IPS DF 6.9 (cell line): ENCODE measurements around the gene IFIT3.

ENCODE experiments used
- DNase-seq: peaks from one replicate; pipeline ENCODE4 v3.0.0-alpha.2; 2013; ENCODE audit warnings: low read depth, low spot score
- H3K27ac ChIP-seq: one replicate; pipeline ENCODE4 v1.5.1; 2013; ENCODE audit warnings: low read length, control low read depth
- H3K27me3 ChIP-seq: 2 replicates; pipeline ENCODE4 v1.6.1; 2013; ENCODE audit warnings: mild to moderate bottlenecking, low read length; ENCODE audit not compliant: control insufficient read depth, insufficient read depth
- H3K36me3 ChIP-seq: 2 replicates; pipeline ENCODE4 v1.6.1; 2013; ENCODE audit warnings: low read length; ENCODE audit not compliant: control insufficient read depth, insufficient read depth
- H3K4me1 ChIP-seq: 2 replicates; pipeline ENCODE4 v1.6.1; 2013; ENCODE audit warnings: low read length; ENCODE audit not compliant: control insufficient read depth, insufficient read depth
- H3K4me3 ChIP-seq: 2 replicates; pipeline ENCODE4 v1.5.1; 2013; ENCODE audit warnings: mild to moderate bottlenecking, low read length
- H3K9me3 ChIP-seq: 2 replicates; pipeline ENCODE4 v1.6.1; 2013; ENCODE audit warnings: low read length, inconsistent platforms; ENCODE audit not compliant: control insufficient read depth, insufficient read depth
- WGBS: extraction: QIAGEN DNeasy Blood & Tissue Kit; methylation state at CpG from one replicate; pipeline ENCODE4 v1.1.7; 2013; ENCODE audit warnings: mixed read lengths, missing lambda C conversion rate; ENCODE audit not compliant: insufficient read length, insufficient coverage; 5-methylcytosine and 5-hydroxymethylcytosine counted together

Gene IFIT3

DNA sequence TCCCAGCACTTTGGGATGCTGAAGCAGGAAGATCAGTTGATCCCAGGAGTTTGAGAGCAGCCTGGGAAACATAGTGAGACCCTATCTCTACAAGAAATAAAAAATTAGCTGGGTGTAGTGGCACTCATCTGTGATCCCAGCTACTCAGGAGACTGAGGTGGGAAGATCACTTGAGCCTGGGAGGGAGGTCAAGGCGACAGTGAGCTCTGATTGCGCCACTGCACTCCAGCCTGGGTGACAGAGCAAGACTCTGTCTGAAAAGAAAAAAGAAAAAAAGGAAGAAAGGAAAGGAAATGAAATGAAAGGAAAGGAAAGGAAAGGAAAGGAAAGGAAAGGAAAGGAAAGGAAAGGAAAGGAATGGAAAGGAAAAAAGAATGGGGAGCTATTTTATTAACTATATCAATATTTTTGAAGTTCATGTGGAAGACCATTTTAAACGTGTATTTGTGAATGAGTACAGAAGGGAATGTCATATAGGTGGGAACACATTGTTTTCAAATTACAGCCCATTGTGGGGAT lies 33.0 kb upstream of the IFIT3 start:
- Histone ChIP-seq H3K27me3 (no peaks in the 10 kb centered on the region), H3K9me3 (no peaks in the 10 kb centered on the region), H3K4me3 (no peak overlapping the region), H3K4me1 (no peaks in the 10 kb centered on the region), H3K27ac (no peak overlapping the region), H3K36me3 (no peaks in the 10 kb centered on the region)
- WGBS, result no CpG with 5 or more reads among the region's 3 CpGs
- DNase-seq, result no peak

DNA sequence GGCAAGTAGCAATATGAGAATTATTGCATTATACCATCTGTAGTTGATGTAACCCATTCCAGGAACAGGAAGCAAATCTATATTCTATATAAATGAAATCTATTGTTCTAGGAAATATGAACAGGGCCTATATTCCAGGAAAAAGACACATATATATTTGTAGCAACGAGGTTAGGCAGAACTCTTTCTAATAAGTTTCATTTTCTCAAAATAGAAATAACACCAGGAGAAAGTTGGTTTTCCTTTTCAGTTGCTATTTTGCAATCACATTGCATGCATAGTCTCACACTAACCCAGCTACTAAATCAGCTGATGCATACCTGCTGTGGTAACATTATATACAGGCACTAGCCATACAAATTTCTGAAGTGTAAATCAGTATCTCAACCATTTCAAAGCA lies 32.2 kb upstream of the IFIT3 start:
- no peaks in the 10 kb centered on the region for H3K27me3 ChIP-seq
- no peaks in the 10 kb centered on the region for H3K9me3 ChIP-seq
- no peak overlapping the region for H3K27ac ChIP-seq
- H3K4me3 ChIP-seq, result no peak overlapping the region
- WGBS, result no CpG with 5 or more reads among the region's 1 CpG
- no peaks in the 10 kb centered on the region for H3K4me1 ChIP-seq
- no peak for DNase-seq
- no peaks in the 10 kb centered on the region for H3K36me3 ChIP-seq

DNA sequence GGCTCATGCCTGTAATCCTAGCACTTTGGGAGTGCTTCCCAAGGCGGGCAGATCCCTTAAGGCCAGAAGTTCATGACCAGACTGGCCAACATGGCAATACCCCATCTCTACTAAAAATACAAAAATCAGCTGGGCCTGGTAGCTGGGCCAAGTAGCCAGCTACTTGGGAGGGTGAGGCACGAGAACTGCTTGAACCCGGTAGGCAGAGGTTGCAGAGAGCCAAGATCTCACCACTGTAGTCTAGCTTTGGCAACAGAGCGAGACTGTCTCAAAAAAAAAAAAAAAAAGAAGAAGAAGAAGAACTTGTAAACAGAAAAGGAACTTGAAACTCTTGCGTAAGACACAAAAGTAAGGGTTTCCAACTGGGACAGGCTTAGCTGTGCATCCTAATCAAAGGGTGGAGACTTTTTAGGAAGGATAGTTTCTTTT lies 31.6 kb upstream of the IFIT3 start:
- H3K4me1 ChIP-seq, result no peaks in the 10 kb centered on the region
- no CpG with 5 or more reads among the region's 5 CpGs for WGBS
- no peaks in the 10 kb centered on the region for H3K27me3 ChIP-seq
- H3K27ac ChIP-seq, result no peak overlapping the region
- no peak overlapping the region for H3K4me3 ChIP-seq
- no peak for DNase-seq
- H3K9me3 ChIP-seq, result no peaks in the 10 kb centered on the region
- no peaks in the 10 kb centered on the region for H3K36me3 ChIP-seq

DNA sequence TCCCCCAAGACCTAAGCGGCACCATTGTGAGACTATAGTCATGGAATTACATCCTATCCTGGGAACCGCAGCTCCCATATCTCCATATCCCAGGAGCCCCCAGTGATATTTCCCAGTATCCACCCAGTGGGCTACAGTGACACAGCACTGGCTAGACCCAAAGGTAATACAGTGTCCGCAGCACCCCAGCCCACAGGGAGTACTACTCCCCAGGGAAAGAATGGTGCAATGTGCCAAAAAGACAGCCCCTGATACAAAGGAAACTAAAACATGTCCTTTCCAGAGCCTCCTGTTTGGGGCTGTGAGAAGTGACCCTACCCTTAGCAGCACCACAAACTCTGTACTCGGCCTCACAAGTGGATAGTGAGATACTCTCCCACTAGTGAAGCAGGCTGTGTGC lies 30.4 kb upstream of the IFIT3 start:
- Histone ChIP-seq H3K4me1 (no peaks in the 10 kb centered on the region), H3K9me3 (no peaks in the 10 kb centered on the region), H3K4me3 (no peak overlapping the region), H3K36me3 (no peaks in the 10 kb centered on the region), H3K27ac (no peak overlapping the region), H3K27me3 (no peaks in the 10 kb centered on the region)
- DNase-seq, result no peak
- WGBS, result no CpG with 5 or more reads among the region's 4 CpGs

DNA sequence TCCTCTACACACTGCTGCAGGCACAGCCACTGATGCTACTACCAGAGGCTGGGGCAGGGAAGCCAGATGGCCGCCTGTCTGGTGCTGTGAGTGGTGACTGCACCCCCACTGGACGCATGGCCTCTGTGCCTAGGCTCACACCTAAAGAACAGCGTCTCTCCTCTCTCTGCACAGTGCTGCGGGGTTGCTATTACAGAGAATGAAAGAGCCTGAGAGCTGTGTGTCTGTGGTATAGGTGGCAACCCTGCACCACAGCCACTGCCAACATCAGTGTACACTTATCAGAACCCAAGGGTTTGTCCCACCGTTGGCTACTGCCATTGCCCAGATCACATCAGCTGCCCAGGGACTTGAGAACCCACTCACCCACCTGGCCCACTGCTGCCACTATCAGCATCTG lies 30.0 kb upstream of the IFIT3 start:
- no peaks in the 10 kb centered on the region for H3K27me3 ChIP-seq
- no peak overlapping the region for H3K4me3 ChIP-seq
- H3K27ac ChIP-seq, result no peak overlapping the region
- H3K36me3 ChIP-seq, result no peaks in the 10 kb centered on the region
- no peaks in the 10 kb centered on the region for H3K4me1 ChIP-seq
- no peak for DNase-seq
- H3K9me3 ChIP-seq, result no peaks in the 10 kb centered on the region
- no CpG with 5 or more reads among the region's 5 CpGs for WGBS

DNA sequence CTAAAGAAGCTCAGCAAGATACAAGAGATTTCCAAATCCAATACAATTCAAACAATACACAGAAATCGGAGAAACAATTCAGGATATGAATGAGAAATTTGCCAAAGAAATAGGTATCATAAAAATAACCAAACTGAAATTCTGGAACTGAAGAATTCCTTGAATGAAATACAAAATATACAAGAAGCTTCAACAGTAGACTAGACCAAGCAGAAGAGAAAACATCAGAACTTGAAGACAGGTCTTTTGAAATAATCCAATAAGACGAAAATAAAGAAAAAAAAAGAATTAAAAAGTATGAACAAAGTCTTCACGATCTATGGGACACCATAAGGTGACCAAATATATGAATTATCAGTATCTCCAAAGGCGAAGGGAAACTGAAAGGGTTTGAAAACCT lies 28.8 kb upstream of the IFIT3 start:
- H3K27me3 ChIP-seq, result no peaks in the 10 kb centered on the region
- DNase-seq, result no peak
- no peaks in the 10 kb centered on the region for H3K4me1 ChIP-seq
- H3K9me3 ChIP-seq, result no peaks in the 10 kb centered on the region
- H3K4me3 ChIP-seq, result no peak overlapping the region
- H3K36me3 ChIP-seq, result no peaks in the 10 kb centered on the region
- no peak overlapping the region for H3K27ac ChIP-seq
- WGBS, result no CpG with 5 or more reads among the region's 4 CpGs

DNA sequence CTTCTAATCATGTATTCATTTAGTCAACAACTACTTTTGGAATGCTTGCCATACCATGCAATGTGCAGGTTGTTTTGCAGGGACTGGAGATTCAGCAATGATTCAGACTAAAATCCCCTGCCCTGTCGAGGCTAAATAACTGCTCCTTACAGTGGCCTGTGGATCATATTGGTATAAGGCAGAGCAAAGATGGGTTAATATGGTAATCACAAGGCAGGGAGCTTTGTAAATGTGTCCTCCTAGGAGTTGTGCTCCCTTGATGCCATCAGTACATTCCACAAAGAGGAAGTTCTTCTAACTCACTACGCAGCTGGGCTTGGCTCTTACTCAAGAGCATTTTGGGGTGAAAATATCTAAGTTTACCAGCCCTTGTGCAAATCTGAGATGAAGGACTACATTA lies 26.6 kb upstream of the IFIT3 start:
- no peaks in the 10 kb centered on the region for H3K9me3 ChIP-seq
- no peaks in the 10 kb centered on the region for H3K27me3 ChIP-seq
- no peak overlapping the region for H3K4me3 ChIP-seq
- no CpG with 5 or more reads among the region's 2 CpGs for WGBS
- H3K27ac ChIP-seq, result no peak overlapping the region
- H3K4me1 ChIP-seq, result no peaks in the 10 kb centered on the region
- no peak for DNase-seq
- no peaks in the 10 kb centered on the region for H3K36me3 ChIP-seq

DNA sequence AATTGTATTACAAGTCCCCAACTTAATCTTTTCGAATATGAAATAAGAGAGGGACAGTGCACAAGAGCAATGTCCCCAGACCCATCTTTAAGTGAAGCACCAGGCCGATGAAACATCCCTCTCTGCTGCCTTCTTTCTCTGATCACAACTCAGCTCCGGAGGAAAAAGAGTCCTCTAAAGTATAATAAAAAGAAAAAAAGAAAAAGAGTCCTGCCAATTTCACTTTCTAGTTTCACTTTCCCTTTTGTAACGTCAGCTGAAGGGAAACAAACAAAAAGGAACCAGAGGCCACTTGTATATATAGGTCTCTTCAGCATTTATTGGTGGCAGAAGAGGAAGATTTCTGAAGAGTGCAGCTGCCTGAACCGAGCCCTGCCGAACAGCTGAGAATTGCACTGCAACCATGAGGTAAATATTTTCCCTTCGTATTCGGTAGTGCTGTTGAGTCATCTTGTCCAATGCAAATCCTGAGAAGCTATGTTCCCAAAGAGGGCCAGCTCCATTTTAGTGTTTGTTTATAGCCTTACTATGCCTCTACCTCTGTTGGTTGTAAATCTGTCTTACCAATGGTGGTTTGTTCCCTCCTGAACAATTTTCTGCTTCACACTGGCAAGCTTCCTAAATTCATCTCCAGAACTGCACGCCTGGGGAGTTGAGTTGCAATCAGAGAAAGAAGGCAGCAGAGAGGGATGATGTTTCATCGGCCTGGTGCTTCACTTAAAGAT lies 25.9 kb upstream of the IFIT3 start, which contains the start of gene IFIT2:
TSS of gene IFIT2 (plus strand) at position 326 of the 725 bp plus-strand sequence. CDS start at position 404, 78 bp downstream.
- Histone ChIP-seq H3K9me3 (no peaks in the 10 kb centered on the region), H3K27me3 (no peaks in the 10 kb centered on the region), H3K4me3 (no peak within 1 kb of the TSS), H3K36me3 (no peaks in the 10 kb centered on the region), H3K4me1 (no peaks in the 10 kb centered on the region), H3K27ac (no peak within 1 kb of the TSS)
- no CpG with 5 or more reads among the region's 10 CpGs for WGBS
- DNase-seq, result no peak

DNA sequence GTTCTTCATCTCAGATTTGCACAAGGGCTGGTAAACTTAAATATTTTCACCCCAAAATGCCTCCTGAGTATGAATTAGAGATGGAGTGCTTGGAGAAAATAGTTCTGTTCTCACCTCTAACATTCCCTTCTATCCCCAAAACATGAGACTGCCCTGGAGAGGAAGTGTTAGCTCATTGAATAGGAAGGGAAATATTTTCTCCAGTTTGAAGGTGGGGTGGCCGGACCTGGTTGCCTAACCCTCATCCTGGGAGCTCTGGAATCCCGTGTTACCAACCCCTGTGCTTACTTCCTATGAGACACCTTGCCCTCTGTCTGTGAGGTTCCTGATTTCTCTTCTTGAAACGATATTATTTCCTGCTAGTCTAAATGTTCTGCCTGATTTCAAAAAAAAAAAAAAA lies 25.2 kb upstream of the IFIT3 start:
- no peaks in the 10 kb centered on the region for H3K27me3 ChIP-seq
- no peaks in the 10 kb centered on the region for H3K4me1 ChIP-seq
- H3K9me3 ChIP-seq, result no peaks in the 10 kb centered on the region
- no peaks in the 10 kb centered on the region for H3K36me3 ChIP-seq
- H3K4me3 ChIP-seq, result no peak overlapping the region
- DNase-seq, result no peak
- H3K27ac ChIP-seq, result no peak overlapping the region
- WGBS, result no CpG with 5 or more reads among the region's 3 CpGs

DNA sequence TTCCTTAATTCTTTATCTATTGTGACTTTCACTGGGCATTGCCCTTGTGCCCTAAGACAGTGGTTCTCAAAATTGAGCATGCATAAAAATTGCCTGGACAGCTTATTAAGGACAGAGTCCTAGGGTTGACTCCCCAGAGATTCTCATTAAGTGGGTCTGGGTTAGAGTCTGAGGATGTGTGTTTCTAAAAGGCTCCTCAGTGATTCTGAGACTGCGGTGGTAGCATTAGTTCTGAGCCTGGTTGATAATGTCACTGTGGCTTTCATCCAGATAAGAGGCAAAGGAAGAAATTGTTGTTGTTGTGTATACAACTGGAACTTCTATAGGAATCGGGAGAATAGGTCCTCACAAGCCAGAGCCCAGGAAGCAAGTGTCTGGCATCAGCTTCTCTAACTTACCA lies 24.6 kb upstream of the IFIT3 start:
- Histone ChIP-seq H3K36me3 (no peaks in the 10 kb centered on the region), H3K4me3 (no peak overlapping the region), H3K9me3 (no peaks in the 10 kb centered on the region), H3K27ac (no peak overlapping the region), H3K4me1 (no peaks in the 10 kb centered on the region), H3K27me3 (no peaks in the 10 kb centered on the region)
- no CpG with 5 or more reads among the region's 2 CpGs for WGBS
- no peak for DNase-seq

DNA sequence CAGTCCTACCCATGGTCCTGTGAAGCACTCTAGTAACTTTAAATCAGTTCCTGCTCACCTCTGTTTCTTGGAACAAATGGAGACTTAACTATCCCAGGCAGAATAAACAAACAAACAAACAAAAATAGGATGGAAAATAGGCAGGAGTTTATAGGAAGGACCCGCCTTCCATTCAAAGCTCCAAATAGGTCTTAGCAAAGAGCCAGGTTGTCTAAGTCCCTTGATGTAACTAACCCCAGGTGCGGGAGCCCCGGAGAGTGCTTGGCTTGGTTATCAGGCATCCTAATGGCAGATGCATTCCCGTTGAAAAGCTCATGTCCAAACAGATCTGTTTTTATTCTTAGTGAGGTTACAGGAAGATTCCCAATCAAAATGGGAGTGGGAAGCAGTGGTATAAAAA lies 23.8 kb upstream of the IFIT3 start:
- Histone ChIP-seq H3K9me3 (no peaks in the 10 kb centered on the region), H3K36me3 (no peaks in the 10 kb centered on the region), H3K4me1 (no peaks in the 10 kb centered on the region), H3K27ac (no peak overlapping the region), H3K4me3 (no peak overlapping the region), H3K27me3 (no peaks in the 10 kb centered on the region)
- WGBS, result no CpG with 5 or more reads among the region's 4 CpGs
- no peak for DNase-seq
